Measurements from ENCODE around the gene FHOD3. TPM values are rescaled to one million over a fixed set of nuclear protein-coding genes. Genes with fewer than 3 reads are reported as not detected.
"Not testable (repeated sequence)": the region's sequence is repeated elsewhere in the genome, so short reads cannot be mapped to it uniquely, and the experiment has no call there.

The FHOD3 gene
- total RNA-seq, 6 experiments from 2014 or later, result 0.44 to 1.2 (median 0.62) TPM

- no peak for ATAC-seq
- H3K4me3 ChIP-seq, result no peak overlapping the region
- WGBS (ENCODE audit: insufficient coverage, low coverage, low lambda C conversion rate, missing lambda C conversion rate), result 96% methylated on average over 4 of the region's 29 CpGs
- H3K9me3 ChIP-seq, result no peaks in the 10 kb centered on the region
- no peak for DNase-seq
- no peaks in the 10 kb centered on the region for H3K4me1 ChIP-seq
- intact Hi-C loops (cut with DNase I), result no loop called here
- TF ChIP-seq CTCF (IDR thresholded peaks at IDR 0.05), result no peak
- TF ChIP-seq POLR2A (IDR thresholded peaks at IDR 0.05), result no peak
- H3K27me3 ChIP-seq, result no peaks in the 10 kb centered on the region
- H3K36me3 ChIP-seq, result no peaks in the 10 kb centered on the region
- H3K27ac ChIP-seq, result no peak overlapping the region
Observed at GRCh38 chr18:36760598-36760997, 463.1 kb downstream of the FHOD3 start.

- 76% methylated on average over 6 of the region's 12 CpGs for WGBS (ENCODE audit: insufficient coverage, low coverage, low lambda C conversion rate, missing lambda C conversion rate)
- H3K4me1 ChIP-seq, result no peaks in the 10 kb centered on the region
- intact Hi-C loops (cut with DNase I), result no loop called here
- no peak for ATAC-seq
- H3K9me3 ChIP-seq, result no peaks in the 10 kb centered on the region
- DNase-seq, result no peak
- H3K4me3 ChIP-seq, result no peak overlapping the region
- no peaks in the 10 kb centered on the region for H3K36me3 ChIP-seq
- TF ChIP-seq CTCF (IDR thresholded peaks at IDR 0.05) (no peak), POLR2A (IDR thresholded peaks at IDR 0.05) (no peak)
- H3K27ac ChIP-seq, result no peak overlapping the region
- H3K27me3 ChIP-seq, result no peaks in the 10 kb centered on the region
Observed at GRCh38 chr18:36761186-36761698, 463.7 kb downstream of the FHOD3 start.

GRCh38 chr18:36762074-36762473 is 464.6 kb downstream of the FHOD3 start:
- WGBS (ENCODE audit: insufficient coverage, low coverage, low lambda C conversion rate, missing lambda C conversion rate), result 90% methylated on average over 1 of the region's 2 CpGs

GRCh38 chr18:36762965-36763364 is 465.5 kb downstream of the FHOD3 start:
- WGBS (ENCODE audit: insufficient coverage, low coverage, low lambda C conversion rate, missing lambda C conversion rate), result 87% methylated on average over 26 of the region's 26 CpGs
- H3K27ac ChIP-seq; H3K9me3 ChIP-seq; DNase-seq; H3K4me3 ChIP-seq; H3K27me3 ChIP-seq; H3K4me1 ChIP-seq; H3K36me3 ChIP-seq; ATAC-seq; intact Hi-C loops (cut with DNase I): not testable (repeated sequence)

More at GRCh38 chr18:36762074-36762473, 464.6 kb downstream of the FHOD3 start:
- TF ChIP-seq CTCF (IDR thresholded peaks at IDR 0.05), result no peak
- DNase-seq (no peak), ATAC-seq (no peak)
- no peaks in the 10 kb centered on the region for H3K36me3 ChIP-seq
- H3K9me3 ChIP-seq, result no peaks in the 10 kb centered on the region
- no peaks in the 10 kb centered on the region for H3K27me3 ChIP-seq
- H3K4me1 ChIP-seq, result no peaks in the 10 kb centered on the region
- intact Hi-C loops (cut with DNase I), result no loop called here
- H3K27ac ChIP-seq, result no peak overlapping the region
- no peak overlapping the region for H3K4me3 ChIP-seq

GRCh38 chr18:36766836-36767235 is 469.3 kb downstream of the FHOD3 start:
- intact Hi-C loops (cut with DNase I), result no loop called here
- no peak for ATAC-seq

More at GRCh38 chr18:36766836-36767235, 469.3 kb downstream of the FHOD3 start:
- Histone ChIP-seq H3K27me3 (no peaks in the 10 kb centered on the region), H3K4me3 (no peak overlapping the region), H3K27ac (no peak overlapping the region), H3K4me1 (no peaks in the 10 kb centered on the region), H3K36me3 (no peaks in the 10 kb centered on the region), H3K9me3 (no peaks in the 10 kb centered on the region)
- no peak for TF ChIP-seq POLR2A (IDR thresholded peaks at IDR 0.05)
- TF ChIP-seq CTCF (IDR thresholded peaks at IDR 0.05), result no peak
- 15% methylated on average over 3 of the region's 3 CpGs for WGBS (ENCODE audit: insufficient coverage, low coverage, low lambda C conversion rate, missing lambda C conversion rate)
- DNase-seq, result no peak
